Caco-2 (cell line): Measurements from ENCODE around the gene KIF18A. TPM values are rescaled to one million over a fixed set of nuclear protein-coding genes. Genes with fewer than 3 reads are reported as not detected.
"Not testable (repeated sequence)": the region's sequence is repeated elsewhere in the genome, so short reads cannot be mapped to it uniquely, and the experiment has no call there.

ENCODE experiments used
- BruUV-seq: library from RNA; stranded (reverse); fragments of 400-500 nt; replicated peaks from 2 replicates; lab custom pipeline; 2021; lab: Mats Ljungman, UMichigan
- CTCF ChIA-PET: fragments of 300-600 bp; sonication (Branson Sonifier 250); formaldehyde crosslinking; loops from one replicate; lab custom pipeline; 2022; ENCODE audit warnings: antibody characterized with exemption; lab: Charles Lee
- POLR2A ChIA-PET: fragments of 300-600 bp; sonication (Branson Sonifier 250); formaldehyde crosslinking; loops from one replicate; lab custom pipeline; 2022; ENCODE audit warnings: antibody characterized with exemption; lab: Charles Lee
- DNase-seq, 2 experiments: peaks; one replicate each; pipeline versions ENCODE4 v3.0.0 to v3.0.0-alpha.2; 2020 to 2022
- H3K27me3 ChIP-seq: replicated peaks from 2 replicates; pipeline ENCODE4 v1.6.0; 2011; ENCODE audit warnings: low read length; ENCODE audit not compliant: control insufficient read depth, insufficient read depth
- H3K36me3 ChIP-seq: 2 replicates; pipeline ENCODE4 v1.5.1; 2011; ENCODE audit warnings: low read length; ENCODE audit not compliant: control insufficient read depth, insufficient read depth
- H3K4me1 ChIP-seq: fragments of 250-450 bp; sonication (Bioruptor Pico); 2 replicates; pipeline ENCODE4 v1.5.1; 2020; ENCODE audit warnings: mild to moderate bottlenecking
- H3K4me3 ChIP-seq: 2 replicates; pipeline ENCODE4 v1.5.1; 2011; ENCODE audit warnings: low read depth, mild to moderate bottlenecking, control low read depth, low read length
- H3K9me3 ChIP-seq: fragments of 250-450 bp; sonication (Bioruptor Pico); 2 replicates; pipeline ENCODE4 v1.5.1; 2020; ENCODE audit warnings: mild to moderate bottlenecking, moderate library complexity
- H3K27ac Mint-ChIP-seq: one replicate; pipeline ENCODE4 v1.8.0; 2022; ENCODE audit warnings: mixed read lengths; ENCODE audit not compliant: unreplicated experiment
- H3K27me3 Mint-ChIP-seq: one replicate; pipeline ENCODE4 v1.8.0; 2022; ENCODE audit warnings: mixed read lengths; ENCODE audit not compliant: insufficient read depth, unreplicated experiment
- H3K36me3 Mint-ChIP-seq: one replicate; pipeline ENCODE4 v1.8.0; 2022; ENCODE audit warnings: mild to moderate bottlenecking, mixed read lengths; ENCODE audit not compliant: insufficient read depth, unreplicated experiment
- H3K4me1 Mint-ChIP-seq: one replicate; pipeline ENCODE4 v1.8.0; 2022; ENCODE audit warnings: low read depth, mixed read lengths; ENCODE audit not compliant: unreplicated experiment
- H3K4me3 Mint-ChIP-seq: one replicate; pipeline ENCODE4 v1.8.0; 2022; ENCODE audit warnings: mild to moderate bottlenecking, moderate library complexity, mixed read lengths; ENCODE audit not compliant: unreplicated experiment
- H3K9me3 Mint-ChIP-seq: one replicate; pipeline ENCODE4 v1.8.0; 2022; ENCODE audit warnings: mixed read lengths; ENCODE audit not compliant: unreplicated experiment
- intact Hi-C: fragments of 100-400 bp; cut with micrococcal nuclease; formaldehyde crosslinking; loops from one replicate; pipeline ENCODE4 v1.10.0; 2022; ENCODE audit not compliant: unreplicated experiment
- total RNA-seq: library from RNA; stranded (reverse); gene quantifications from 2 replicates; pipeline ENCODE4 v1.2.3, GENCODE V29; 2022
- TF ChIP-seq, protein P1 (sequence below), 2 experiments: fragments of 200-600 bp in 1 of 2; IDR thresholded peaks; 1 replicate in 1 of 2; 2 replicates in 1 of 2; pipeline versions ENCODE4 v1.5.1 to v1.8.0; 2011 to 2022; ENCODE audit warnings: antibody characterized with exemption in 1 of 2, control low read depth in 1 of 2, inconsistent platforms in 1 of 2, low read depth in 1 of 2, low read length in 1 of 2, mild to moderate bottlenecking in 1 of 2, moderate library complexity in 1 of 2; ENCODE audit not compliant: insufficient read depth in 1 of 2, severe bottlenecking in 1 of 2, unreplicated experiment in 1 of 2

The KIF18A gene
- total RNA-seq, 1 experiment from 2014 or later, result 22.3 TPM

DNA sequence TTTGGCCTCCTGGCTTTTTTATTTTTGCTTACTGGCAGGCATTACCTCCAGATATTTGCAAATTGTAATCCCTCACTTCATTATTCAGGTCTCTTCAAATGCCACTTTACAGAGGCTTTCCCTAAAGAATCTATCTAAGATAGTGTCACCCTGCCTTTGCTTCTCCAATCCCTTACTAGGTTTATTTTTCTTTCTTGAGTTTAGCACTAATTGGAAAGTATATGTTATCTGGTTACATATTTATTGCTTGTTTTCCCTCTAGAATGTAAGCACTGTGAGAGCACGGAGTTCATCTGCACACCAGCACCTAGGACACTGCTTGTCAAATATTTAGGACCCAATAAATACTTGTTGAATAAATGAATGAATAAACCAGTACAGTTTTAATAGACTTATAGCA lies 3.5 kb downstream of the KIF18A start:
- TF ChIP-seq, protein P1, sequence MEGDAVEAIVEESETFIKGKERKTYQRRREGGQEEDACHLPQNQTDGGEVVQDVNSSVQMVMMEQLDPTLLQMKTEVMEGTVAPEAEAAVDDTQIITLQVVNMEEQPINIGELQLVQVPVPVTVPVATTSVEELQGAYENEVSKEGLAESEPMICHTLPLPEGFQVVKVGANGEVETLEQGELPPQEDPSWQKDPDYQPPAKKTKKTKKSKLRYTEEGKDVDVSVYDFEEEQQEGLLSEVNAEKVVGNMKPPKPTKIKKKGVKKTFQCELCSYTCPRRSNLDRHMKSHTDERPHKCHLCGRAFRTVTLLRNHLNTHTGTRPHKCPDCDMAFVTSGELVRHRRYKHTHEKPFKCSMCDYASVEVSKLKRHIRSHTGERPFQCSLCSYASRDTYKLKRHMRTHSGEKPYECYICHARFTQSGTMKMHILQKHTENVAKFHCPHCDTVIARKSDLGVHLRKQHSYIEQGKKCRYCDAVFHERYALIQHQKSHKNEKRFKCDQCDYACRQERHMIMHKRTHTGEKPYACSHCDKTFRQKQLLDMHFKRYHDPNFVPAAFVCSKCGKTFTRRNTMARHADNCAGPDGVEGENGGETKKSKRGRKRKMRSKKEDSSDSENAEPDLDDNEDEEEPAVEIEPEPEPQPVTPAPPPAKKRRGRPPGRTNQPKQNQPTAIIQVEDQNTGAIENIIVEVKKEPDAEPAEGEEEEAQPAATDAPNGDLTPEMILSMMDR (IDR thresholded peaks at IDR 0.05; ENCODE audit: insufficient read depth in 1 of 2, low read depth in 1 of 2, low read length in 1 of 2, severe bottlenecking in 1 of 2, unreplicated experiment in 1 of 2), result no peak
- peaks cover 6% of the 10 kb centered on the region for H3K4me1 Mint-ChIP-seq
- Histone ChIP-seq H3K36me3 (no peaks in the 10 kb centered on the region), H3K9me3 (no peaks in the 10 kb centered on the region), H3K4me1 (peaks cover 6% of the 10 kb centered on the region; the same call in 1 of the 2 replicates), H3K27me3 (no peaks in the 10 kb centered on the region), H3K4me3 (no peak overlapping the region)
- ChIA-PET CTCF (no interaction called here), POLR2A (interaction anchor here (0.6 kb wide), 1 partner anchor 403 kb away, joined by 3 read pairs; no protein-coding TSS in a partner anchor)
- intact Hi-C loops, result no loop called here
- no peaks in the 10 kb centered on the region for H3K9me3 Mint-ChIP-seq
- peaks cover 8% of the 10 kb centered on the region for H3K36me3 Mint-ChIP-seq
- H3K27ac Mint-ChIP-seq, result no peak overlapping the region
- DNase-seq, result no peak
- no peak overlapping the region for H3K4me3 Mint-ChIP-seq
- no peaks in the 10 kb centered on the region for H3K27me3 Mint-ChIP-seq
- BruUV-seq, result no TSS peak

DNA sequence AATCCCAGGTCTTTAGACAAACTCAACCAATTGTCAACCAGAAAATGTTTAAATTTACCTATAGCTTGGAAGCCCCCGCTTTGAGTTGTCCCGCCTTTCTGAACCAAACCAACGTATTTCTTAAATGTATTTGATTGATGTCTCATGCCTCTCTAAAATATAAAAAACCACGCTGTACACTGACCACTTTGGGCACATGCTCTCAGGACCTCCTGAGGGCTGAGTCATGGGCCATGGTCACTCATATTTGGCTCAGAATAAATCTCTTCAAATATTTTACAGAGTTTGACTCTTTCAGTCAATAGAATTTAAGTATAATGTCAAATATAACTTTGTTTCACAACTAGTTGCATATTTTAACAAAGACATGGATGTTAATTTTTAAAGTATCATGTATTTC lies 5.7 kb downstream of the KIF18A start:
- H3K4me3 Mint-ChIP-seq, BruUV-seq, CTCF ChIA-PET, H3K27me3 Mint-ChIP-seq, H3K27ac Mint-ChIP-seq, H3K4me3 ChIP-seq, H3K27me3 ChIP-seq, H3K4me1 Mint-ChIP-seq, DNase-seq, intact Hi-C loops, H3K9me3 ChIP-seq, H3K36me3 ChIP-seq, H3K9me3 Mint-ChIP-seq, H3K36me3 Mint-ChIP-seq, POLR2A ChIA-PET, H3K4me1 ChIP-seq: not testable (repeated sequence)

DNA sequence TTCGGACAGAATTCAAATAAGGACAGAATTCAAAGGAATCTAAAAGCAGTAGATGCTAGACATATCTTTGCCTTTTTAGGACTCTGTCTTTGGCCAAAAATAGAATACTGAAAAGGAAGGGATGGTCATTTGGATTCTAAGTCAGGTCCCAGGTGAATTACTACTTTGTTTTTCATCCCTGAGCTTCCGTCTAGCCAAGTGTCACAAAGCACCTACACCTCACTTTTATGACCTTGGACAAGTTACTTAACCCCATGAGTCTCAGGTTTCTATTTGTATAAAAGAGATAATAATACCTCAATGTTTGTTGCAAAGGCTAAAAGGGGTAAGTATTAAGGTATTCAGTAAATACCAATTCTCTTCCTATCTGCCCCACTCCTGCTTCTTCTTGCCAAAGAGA lies 7.3 kb downstream of the KIF18A start:
- ChIA-PET POLR2A (no interaction called here), CTCF (no interaction called here)
- no TSS peak for BruUV-seq
- Histone ChIP-seq H3K4me1 (no peaks in the 10 kb centered on the region), H3K4me3 (no peak overlapping the region), H3K27me3 (no peaks in the 10 kb centered on the region), H3K9me3 (no peaks in the 10 kb centered on the region), H3K36me3 (no peaks in the 10 kb centered on the region)
- Mint-ChIP-seq H3K36me3 (peaks cover 7% of the 10 kb centered on the region), H3K27ac (no peak overlapping the region), H3K4me3 (no peak overlapping the region), H3K9me3 (no peaks in the 10 kb centered on the region), H3K27me3 (no peaks in the 10 kb centered on the region), H3K4me1 (peaks cover 6% of the 10 kb centered on the region)
- intact Hi-C loops, result no loop called here
- TF ChIP-seq, protein P1 (IDR thresholded peaks at IDR 0.05; ENCODE audit: insufficient read depth in 1 of 2, low read depth in 1 of 2, low read length in 1 of 2, severe bottlenecking in 1 of 2, unreplicated experiment in 1 of 2), result no peak
- DNase-seq, result no peak

DNA sequence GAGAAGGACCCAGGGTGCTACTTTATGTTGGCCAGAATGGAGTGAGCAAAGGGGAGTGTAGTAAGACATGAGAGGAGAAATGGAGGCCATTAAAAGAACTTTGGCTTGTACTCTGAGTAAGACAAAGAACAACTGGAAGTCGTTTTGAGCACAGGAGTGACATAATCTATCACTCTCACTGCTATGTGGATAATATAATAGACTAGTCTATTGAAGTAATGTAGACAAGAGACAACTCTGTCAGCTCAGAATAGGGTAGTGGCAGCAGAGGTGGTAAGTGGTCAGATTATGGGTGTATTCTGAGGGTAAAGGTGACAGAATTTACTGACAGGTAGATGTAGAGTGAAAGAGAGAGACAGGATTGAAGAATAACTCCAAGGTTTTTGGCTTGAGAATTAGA lies 8.2 kb downstream of the KIF18A start:
- Mint-ChIP-seq H3K27me3 (no peaks in the 10 kb centered on the region), H3K36me3 (peaks cover 17% of the 10 kb centered on the region), H3K4me1 (peaks cover 6% of the 10 kb centered on the region), H3K9me3 (no peaks in the 10 kb centered on the region), H3K4me3 (no peak overlapping the region), H3K27ac (no peak overlapping the region)
- DNase-seq, result no peak
- POLR2A ChIA-PET, result no interaction called here
- Histone ChIP-seq H3K4me1 (no peaks in the 10 kb centered on the region), H3K27me3 (no peaks in the 10 kb centered on the region), H3K4me3 (no peak overlapping the region), H3K9me3 (no peaks in the 10 kb centered on the region), H3K36me3 (no peaks in the 10 kb centered on the region)
- BruUV-seq, result no TSS peak
- TF ChIP-seq, protein P1 (IDR thresholded peaks at IDR 0.05; ENCODE audit: insufficient read depth in 1 of 2, low read depth in 1 of 2, low read length in 1 of 2, severe bottlenecking in 1 of 2, unreplicated experiment in 1 of 2), result no peak
- CTCF ChIA-PET, result no interaction called here
- intact Hi-C loops, result no loop called here
